Frontal cortex (tissue), 4 donors: ENCODE results near the gene FGF5. TPM values are rescaled to one million over a fixed set of nuclear protein-coding genes. Genes with fewer than 3 reads are reported as not detected.
"Not testable (repeated sequence)": the region's sequence is repeated elsewhere in the genome, so short reads cannot be mapped to it uniquely, and the experiment has no call there.

ENCODE experiments used
- DNase-seq, 2 donors: peaks; one replicate each; pipeline ENCODE4 v3.0.0; 2012; ENCODE audit warnings: low spot score in 2 of 2
- FAIRE-seq: peaks from 2 replicates; lab custom pipeline; 2012; peaks lifted over from hg19 to GRCh38; lab: Jason Lieb, UNC
- total RNA-seq: library from RNA; depleted of rRNA; stranded (reverse); fragments of >200 nt; gene quantifications from one replicate; pipeline ENCODE4 v1.2.3, GENCODE V29; 2014
- donor health status: control.
- donor health status: control.
- donor health status: control.

FGF5 gene, protein sequence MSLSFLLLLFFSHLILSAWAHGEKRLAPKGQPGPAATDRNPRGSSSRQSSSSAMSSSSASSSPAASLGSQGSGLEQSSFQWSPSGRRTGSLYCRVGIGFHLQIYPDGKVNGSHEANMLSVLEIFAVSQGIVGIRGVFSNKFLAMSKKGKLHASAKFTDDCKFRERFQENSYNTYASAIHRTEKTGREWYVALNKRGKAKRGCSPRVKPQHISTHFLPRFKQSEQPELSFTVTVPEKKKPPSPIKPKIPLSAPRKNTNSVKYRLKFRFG
- total RNA-seq = 0.82 TPM

DNA sequence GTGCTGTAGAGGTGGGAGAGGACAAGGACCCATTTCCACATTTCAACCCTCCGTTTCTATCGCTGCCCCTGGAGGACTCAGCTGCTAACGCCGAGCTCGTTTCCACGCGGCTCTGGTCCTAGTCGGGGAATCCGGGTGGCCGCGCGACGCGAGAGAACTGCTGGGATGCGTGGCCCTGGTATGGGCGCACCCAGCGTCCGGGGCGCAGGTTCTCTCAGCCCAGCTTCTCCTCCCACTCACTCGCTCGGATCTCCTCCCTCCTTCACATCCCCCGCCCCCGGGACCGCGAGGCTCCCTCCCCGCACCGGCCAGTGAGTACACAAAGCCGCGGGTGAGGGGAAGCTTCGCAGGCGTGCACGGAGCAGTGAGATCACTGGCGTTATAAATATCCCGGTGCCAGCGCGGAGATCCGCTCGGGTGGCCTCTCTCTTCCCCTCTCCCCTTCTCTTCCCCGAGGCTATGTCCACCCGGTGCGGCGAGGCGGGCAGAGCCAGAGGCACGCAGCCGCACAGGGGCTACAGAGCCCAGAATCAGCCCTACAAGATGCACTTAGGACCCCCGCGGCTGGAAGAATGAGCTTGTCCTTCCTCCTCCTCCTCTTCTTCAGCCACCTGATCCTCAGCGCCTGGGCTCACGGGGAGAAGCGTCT lies at the start of gene FGF5:
Gene FGF5, plus strand, starts transcription at position 412 of the 649 bp plus-strand sequence. Its CDS starts 161 bp downstream, at position 573.
- no peak for FAIRE-seq
- peak in 1 of 2 donors; percentile 50 for DNase-seq

- FAIRE-seq (no peak), DNase-seq (no peak)
Observed at GRCh38 chr4:80219301-80220025, 47.0 kb upstream of the FGF5 start.

DNA sequence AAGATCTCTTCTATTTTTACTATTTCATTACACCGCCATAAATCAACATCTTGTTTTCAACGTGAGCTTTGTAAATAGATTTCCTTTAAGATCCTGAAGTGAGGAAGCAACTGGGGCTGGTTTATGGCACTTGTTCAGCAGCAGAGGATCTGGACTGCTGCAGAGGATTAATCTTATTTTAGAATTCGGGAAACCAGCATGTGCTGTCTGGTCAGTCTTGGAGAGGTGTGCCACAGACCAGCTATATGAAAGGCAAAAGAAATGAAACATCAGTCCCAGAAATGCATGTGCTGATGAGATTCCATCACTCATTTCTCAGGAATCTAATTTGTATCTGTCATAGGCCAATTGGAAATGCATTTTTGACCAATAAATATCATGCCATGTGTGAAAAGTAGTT lies 45.8 kb upstream of the FGF5 start:
- FAIRE-seq (no peak), DNase-seq (no peak)

- FAIRE-seq = peak; percentile 78
- DNase-seq = no peak
Observed at GRCh38 chr4:80221161-80221560, 45.3 kb upstream of the FGF5 start.

DNA sequence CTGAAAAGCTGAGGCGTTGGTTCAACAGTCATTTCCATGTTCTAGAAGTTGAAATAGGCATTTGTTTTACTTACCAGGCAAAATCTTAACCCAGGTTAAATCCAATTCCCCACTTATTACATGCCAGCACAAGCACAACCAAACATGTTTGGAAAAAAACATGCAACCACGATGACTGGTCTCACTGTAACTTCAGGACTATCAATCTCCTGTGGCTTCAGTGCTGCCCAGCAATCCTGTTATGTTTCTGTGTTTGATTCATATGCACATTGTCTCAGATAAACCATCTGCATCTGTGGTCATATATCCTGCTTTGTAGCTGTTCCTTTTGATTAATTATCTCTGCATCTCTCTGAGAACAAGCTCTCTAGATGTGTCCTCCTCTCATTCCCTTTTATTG lies 40.9 kb upstream of the FGF5 start:
- DNase-seq = no peak
- FAIRE-seq = no peak

DNA sequence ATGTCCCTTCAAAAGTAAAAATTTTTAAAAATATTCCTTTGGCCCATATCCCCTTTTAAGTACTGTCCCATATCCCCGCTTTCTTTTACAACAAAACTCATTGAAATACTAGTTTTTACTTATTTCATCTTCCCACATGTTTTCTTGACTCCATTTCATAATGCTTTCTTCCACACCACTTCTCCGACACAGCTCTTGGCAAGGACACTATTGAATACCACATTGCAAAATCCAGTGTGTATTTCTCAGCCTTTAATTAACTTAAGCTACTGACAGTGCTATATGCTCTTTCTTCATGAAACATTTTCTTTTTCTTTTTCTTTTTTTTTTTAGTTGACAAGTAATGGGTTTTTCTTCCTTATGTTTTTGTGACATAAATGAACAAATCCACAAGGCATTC lies 40.4 kb upstream of the FGF5 start:
- DNase-seq = no peak
- FAIRE-seq = no peak

- DNase-seq = no peak
- no peak for FAIRE-seq
Observed at GRCh38 chr4:80228460-80228859, 38.0 kb upstream of the FGF5 start.

DNA sequence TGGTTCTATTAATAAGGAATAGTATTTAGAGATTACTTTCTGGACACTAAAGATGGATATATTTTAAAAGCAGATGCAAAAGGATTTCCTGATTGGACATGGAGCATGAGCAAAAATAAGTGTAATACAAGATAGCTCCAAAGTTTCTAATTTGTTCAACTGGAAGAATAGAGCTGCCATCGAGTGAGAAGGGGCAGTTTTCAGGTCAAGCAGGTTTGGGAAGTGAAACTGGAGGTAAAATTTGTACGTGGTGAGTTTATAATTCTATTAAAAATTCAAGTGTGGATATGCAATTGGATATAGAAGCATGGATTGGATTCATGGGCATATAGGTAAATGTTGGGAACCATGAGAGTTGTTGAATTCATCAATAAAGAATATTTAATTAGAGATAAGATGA lies 37.3 kb upstream of the FGF5 start:
- DNase-seq (no peak), FAIRE-seq (no peak)

GRCh38 chr4:80229590-80229989 lies 36.9 kb upstream of the FGF5 start:
- FAIRE-seq = no peak
- no peak for DNase-seq

DNA sequence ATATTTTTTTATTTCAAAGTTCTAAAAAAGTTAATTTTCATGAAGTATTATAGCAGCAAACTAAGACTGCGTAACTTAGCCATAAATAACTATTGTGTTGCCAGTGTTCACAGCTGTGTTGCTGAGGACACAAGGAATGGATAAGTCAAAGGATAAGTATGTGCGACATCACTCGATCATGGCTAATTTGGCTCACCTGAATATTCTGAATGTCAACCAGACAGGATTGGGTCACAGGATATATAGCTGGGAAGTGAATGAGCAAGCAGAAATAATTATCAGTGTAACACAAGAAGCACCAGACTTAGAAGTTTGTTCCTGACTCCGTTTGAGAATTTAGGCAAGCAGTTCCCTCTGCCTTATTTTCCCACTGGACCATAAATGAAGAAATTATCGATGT lies 35.3 kb upstream of the FGF5 start:
- DNase-seq (no peak), FAIRE-seq (no peak)

DNA sequence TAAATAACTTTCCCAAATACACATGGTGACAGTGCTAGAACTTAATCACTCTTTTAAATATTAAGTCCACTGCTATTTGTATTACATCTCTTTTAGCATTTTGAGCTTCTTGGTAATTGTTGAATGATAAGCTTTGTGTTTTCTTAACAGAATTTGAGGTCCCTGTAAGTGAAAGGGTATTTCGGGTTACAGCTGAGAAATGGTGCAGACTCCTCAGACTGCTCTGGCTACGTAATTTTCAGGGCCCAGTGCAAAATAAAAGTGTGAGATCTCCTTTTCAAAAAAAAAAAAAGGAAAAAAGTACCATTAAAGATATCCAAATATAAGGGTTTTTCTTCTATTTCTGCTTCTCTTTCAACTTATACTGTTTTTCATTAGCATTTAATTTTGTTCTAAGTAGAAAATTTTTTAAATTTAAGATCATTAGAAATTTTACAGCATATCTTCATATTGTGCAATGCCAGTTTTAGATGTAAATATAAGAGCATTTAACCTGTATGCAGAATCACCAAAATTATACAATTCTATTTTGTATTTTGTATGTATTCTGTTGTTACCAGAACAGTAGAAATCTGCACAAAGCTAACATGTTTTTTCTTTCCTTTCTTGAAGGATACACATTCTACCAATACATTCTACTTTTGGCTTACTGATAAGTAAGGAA lies 33.6 kb upstream of the FGF5 start:
- no peak for FAIRE-seq
- DNase-seq = no peak

GRCh38 chr4:80233390-80233789 lies 33.1 kb upstream of the FGF5 start:
- FAIRE-seq (no peak), DNase-seq (no peak)

DNA sequence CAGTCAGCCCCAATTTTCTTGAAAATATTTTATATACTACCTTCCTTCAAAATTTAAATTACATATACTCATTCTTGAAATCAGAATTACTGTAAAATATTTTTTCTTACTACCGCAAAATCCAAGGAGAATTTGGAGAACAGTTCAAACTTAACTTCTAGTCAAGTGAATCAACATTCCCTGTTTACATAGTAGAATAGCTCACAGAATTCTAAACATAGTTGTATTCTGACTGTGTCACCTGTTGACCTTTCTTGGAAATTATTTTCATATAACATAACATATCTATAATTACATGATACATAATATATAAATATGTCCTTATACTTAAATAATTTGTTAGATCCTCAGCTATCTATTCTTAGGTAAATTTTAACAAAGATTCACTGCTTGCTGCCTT lies 31.0 kb upstream of the FGF5 start:
- no peak for DNase-seq

DNA sequence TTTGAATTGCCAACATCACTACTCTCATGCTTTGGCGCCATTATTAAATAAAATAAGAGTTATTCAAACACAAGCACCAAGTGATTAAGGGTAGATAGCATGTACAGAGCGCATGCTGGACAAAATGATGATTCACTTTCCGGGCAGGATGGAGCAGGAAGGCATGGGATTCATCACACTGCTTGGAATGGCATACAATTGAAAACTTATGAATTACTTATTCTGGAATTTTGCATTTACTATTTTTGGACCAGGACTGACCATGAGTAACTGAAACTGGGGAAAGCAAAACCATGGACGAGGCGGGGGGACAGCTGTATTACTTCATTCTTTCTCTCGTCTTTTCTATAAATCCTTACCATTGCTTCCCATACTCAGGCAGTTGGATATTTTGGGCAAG lies 28.5 kb upstream of the FGF5 start:
- DNase-seq (no peak), FAIRE-seq (no peak)

More for the DNA sequence above, 31.0 kb upstream of the FGF5 start:
- peak; percentile 36 for FAIRE-seq

DNA sequence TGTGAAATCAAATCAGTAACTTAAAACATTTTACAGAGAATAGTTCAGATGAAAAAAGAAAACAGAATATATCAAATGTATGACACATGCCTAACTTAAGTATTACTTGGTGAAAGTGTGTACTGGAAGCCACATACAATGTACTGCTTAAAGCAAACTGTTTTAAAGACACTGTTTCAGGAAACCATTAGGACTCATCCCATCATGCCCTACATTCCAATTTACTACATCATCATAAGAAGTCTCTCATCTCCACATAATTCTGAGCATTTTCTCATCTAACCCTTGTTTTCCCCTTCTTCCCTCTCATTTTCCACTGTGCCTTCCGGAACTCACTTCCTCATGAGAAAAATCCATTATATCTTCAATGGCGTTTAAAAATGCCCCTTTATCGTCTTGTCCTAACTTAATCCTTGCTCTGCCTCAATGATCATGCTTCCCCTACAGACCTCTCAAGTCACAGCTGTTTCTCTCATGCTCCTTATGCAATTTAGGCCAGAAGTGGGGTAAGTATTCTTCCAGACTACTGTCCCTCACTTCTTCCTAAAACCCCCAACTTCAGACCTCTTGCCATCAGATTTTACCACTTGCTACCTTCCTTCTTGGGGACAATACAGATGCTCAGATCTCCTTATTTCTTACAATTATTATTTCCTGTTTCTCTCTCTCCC lies 26.8 kb upstream of the FGF5 start:
- FAIRE-seq (no peak), DNase-seq (no peak)

GRCh38 chr4:80240976-80241375 lies 25.5 kb upstream of the FGF5 start:
- no peak for FAIRE-seq
- DNase-seq = no peak

DNA sequence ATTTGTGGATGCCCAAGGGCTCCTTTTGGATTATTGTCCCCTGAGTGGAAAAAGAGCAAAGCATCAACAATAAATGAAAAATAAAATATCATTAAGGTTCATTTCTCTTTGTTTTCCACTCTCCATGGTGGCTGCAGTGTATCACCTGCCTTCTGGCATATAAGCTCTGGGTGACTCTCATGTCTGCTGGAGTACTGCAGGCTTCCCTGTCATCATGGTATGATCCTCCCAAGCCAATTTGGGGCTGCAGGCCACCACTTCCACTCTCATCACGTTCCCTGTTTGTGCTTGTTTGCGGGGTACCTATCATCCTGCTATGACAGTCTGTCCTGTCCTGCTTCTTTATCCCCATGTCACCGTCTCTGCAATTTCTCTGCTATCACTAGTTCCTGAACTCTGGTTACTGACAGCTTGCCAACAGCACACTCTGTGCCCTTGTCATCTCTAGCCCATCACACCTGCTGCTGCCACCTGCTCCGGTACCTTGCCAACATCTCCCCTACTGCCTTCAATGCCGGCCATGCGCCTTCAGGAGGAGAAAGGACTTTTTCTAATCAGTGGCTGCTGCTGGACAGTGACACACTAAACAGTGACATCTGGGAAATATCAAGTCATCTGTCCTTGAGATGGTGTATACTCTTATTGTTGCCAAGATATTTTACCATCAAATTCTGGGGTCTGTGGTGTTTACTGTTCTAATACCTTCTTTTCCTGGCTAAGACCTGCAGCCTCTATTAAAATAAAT lies 23.0 kb upstream of the FGF5 start:
- DNase-seq (no peak), FAIRE-seq (no peak)

DNA sequence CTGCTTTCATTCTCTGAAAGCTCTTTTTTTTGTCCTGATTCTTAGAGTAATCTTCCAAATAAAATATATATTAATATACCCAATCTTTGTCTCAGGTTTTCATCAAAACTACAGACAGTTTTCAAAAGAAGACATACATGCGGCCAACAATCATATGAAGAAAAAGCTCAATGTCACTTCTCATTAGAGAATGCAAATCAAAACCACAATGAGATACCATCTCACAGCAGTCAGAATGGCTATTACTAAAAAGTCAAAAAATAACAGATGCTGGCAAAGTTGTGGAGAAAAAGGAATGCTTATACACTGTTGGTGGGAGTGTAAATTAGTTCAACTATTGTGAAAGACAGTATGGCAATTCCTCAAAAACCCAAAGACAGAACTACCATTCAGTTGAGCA lies 19.0 kb upstream of the FGF5 start:
- peak; percentile 17 for FAIRE-seq
- DNase-seq = not testable (repeated sequence)

- DNase-seq (no peak), FAIRE-seq (no peak)
Observed at GRCh38 chr4:80249144-80249543, 17.3 kb upstream of the FGF5 start.
